ENCODE measurements around the gene KSR1. TPM values are rescaled to one million over a fixed set of nuclear protein-coding genes. Genes with fewer than 3 reads are reported as not detected.

The KSR1 gene
- total and polyA plus RNA-seq, 2 of the 4 experiments (the other 2 are of a cell fraction) = 12.5 to 21.9 TPM

DNA sequence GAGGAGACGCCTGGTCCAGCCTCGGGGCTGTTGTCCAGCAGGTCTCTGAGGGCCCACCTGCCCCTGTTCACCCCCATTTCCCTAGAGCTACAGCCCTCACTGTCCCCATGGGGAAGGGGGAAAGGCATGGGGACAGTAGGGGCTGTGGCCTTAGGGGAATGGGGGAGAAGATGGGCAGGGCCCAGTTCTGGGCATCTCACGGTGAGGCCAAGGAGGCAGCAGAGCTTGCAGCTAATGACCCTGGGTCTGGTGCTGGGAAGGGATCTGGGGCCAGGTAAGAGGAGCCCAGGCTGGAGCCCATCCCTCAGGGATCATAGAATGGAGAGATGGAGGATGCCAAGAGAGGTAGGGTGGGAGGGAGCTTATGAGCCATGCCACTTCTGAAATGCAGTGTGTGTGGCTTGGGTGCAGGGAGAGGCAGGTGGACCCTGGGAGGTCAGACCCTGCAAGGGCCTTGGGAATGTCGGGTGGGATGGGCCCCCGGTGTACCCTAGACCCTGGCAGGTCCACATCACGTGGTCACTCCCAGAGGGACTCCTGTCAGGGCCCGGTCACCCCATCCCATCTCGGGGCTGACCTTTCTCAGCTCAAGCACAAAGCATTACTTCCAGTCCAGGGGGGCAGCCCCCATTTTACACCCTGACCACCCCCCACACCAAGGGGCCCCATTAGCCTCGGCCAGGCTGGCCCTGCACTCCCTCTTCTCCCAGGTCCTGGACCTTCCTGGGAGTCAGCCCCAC is 35.9 kb upstream of the KSR1 start:
- ChIA-PET CTCF (no interaction called here), POLR2A (ENCODE audit: unreplicated experiment) (no interaction called here)
- H2BK120ac ChIP-seq (ENCODE audit: low read depth, low read length) = no peak overlapping the region
- TF ChIP-seq FOS (IDR thresholded peaks at IDR 0.05; ENCODE audit: low read depth, low read length) = no peak
- no peak for TF ChIP-seq BHLHE40 (IDR thresholded peaks at IDR 0.05; ENCODE audit: low read depth, low read length)
- TF ChIP-seq, protein P1, sequence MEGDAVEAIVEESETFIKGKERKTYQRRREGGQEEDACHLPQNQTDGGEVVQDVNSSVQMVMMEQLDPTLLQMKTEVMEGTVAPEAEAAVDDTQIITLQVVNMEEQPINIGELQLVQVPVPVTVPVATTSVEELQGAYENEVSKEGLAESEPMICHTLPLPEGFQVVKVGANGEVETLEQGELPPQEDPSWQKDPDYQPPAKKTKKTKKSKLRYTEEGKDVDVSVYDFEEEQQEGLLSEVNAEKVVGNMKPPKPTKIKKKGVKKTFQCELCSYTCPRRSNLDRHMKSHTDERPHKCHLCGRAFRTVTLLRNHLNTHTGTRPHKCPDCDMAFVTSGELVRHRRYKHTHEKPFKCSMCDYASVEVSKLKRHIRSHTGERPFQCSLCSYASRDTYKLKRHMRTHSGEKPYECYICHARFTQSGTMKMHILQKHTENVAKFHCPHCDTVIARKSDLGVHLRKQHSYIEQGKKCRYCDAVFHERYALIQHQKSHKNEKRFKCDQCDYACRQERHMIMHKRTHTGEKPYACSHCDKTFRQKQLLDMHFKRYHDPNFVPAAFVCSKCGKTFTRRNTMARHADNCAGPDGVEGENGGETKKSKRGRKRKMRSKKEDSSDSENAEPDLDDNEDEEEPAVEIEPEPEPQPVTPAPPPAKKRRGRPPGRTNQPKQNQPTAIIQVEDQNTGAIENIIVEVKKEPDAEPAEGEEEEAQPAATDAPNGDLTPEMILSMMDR (conservative IDR thresholded peaks at IDR 0.05; ENCODE audit: low read depth, low read length) = no peak
- no peak for TF ChIP-seq RAD21 (IDR thresholded peaks at IDR 0.05; ENCODE audit: low read length)
- no peak for TF ChIP-seq SMC3 (IDR thresholded peaks at IDR 0.05; ENCODE audit: low read depth, low read length)
- TF ChIP-seq CHD1 (IDR thresholded peaks at IDR 0.05; ENCODE audit: low read depth, low read length) = no peak
- no peak for TF ChIP-seq MAFK (IDR thresholded peaks at IDR 0.05; ENCODE audit: low read depth, low read length)
- TF ChIP-seq, protein P2, sequence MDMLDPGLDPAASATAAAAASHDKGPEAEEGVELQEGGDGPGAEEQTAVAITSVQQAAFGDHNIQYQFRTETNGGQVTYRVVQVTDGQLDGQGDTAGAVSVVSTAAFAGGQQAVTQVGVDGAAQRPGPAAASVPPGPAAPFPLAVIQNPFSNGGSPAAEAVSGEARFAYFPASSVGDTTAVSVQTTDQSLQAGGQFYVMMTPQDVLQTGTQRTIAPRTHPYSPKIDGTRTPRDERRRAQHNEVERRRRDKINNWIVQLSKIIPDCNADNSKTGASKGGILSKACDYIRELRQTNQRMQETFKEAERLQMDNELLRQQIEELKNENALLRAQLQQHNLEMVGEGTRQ (IDR thresholded peaks at IDR 0.05; ENCODE audit: low read depth, low read length) = no peak
- no peak for TF ChIP-seq MXI1 (IDR thresholded peaks at IDR 0.05; ENCODE audit: borderline replicate concordance, low read depth, low read length)
- TF ChIP-seq NFE2L2 (IDR thresholded peaks at IDR 0.05; ENCODE audit: low read depth, low read length) = no peak
- TF ChIP-seq CEBPB (IDR thresholded peaks at IDR 0.05; ENCODE audit: low read depth, low read length) = no peak
- TF ChIP-seq RFX5 (IDR thresholded peaks at IDR 0.05; ENCODE audit: low read depth, low read length) = no peak
- no peak for TF ChIP-seq POLR2A (IDR thresholded peaks at IDR 0.05; ENCODE audit: low read depth, low read length)
- TF ChIP-seq MAZ (IDR thresholded peaks at IDR 0.05; ENCODE audit: borderline replicate concordance, low read depth, low read length) = no peak
- TF ChIP-seq, protein P3, sequence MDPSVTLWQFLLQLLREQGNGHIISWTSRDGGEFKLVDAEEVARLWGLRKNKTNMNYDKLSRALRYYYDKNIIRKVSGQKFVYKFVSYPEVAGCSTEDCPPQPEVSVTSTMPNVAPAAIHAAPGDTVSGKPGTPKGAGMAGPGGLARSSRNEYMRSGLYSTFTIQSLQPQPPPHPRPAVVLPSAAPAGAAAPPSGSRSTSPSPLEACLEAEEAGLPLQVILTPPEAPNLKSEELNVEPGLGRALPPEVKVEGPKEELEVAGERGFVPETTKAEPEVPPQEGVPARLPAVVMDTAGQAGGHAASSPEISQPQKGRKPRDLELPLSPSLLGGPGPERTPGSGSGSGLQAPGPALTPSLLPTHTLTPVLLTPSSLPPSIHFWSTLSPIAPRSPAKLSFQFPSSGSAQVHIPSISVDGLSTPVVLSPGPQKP (IDR thresholded peaks at IDR 0.05; ENCODE audit: borderline replicate concordance, low read depth, low read length) = no peak
- no peak for TF ChIP-seq RCOR1 (IDR thresholded peaks at IDR 0.05; ENCODE audit: insufficient replicate concordance, low read length)
- no peak overlapping the region for H3K4me2 ChIP-seq (ENCODE audit: low read depth, low read length)
- no peak overlapping the region for H3K4me3 ChIP-seq (ENCODE audit: insufficient read depth, low read depth, low read length)
- H3K27ac ChIP-seq (ENCODE audit: insufficient read depth, low read length) = no peak overlapping the region
- intact Hi-C loops (cut with micrococcal nuclease) = no loop called here
- H4K8ac ChIP-seq (ENCODE audit: low read depth in 2 of 2, low read length in 2 of 2) = no peak overlapping the region
- H3K9me3 ChIP-seq (ENCODE audit: control insufficient read depth, insufficient read depth, low read length) = no peaks in the 10 kb centered on the region
- in situ Hi-C loops (cut with MboI; ENCODE audit: low sequenced_read_pairs) = no loop called here
- H2AK5ac ChIP-seq (ENCODE audit: low read depth, low read length) = no peak overlapping the region
- no peak overlapping the region for H4K91ac ChIP-seq (ENCODE audit: insufficient read depth, low read depth, low read length)
- peaks cover 5% of the 10 kb centered on the region for H3K27me3 ChIP-seq (ENCODE audit: control insufficient read depth, insufficient read depth, low read length)
- no peak overlapping the region for H2AK9ac ChIP-seq (replicated peaks; ENCODE audit: low read depth, low read length, poor library complexity)
- H2BK20ac ChIP-seq (ENCODE audit: low read depth, low read length) = no peak overlapping the region
- H3K14ac ChIP-seq (replicated peaks; ENCODE audit: low read depth, low read length) = no peak overlapping the region
- H3K23ac ChIP-seq (ENCODE audit: low read depth, low read length) = no peak overlapping the region
- no peak for ATAC-seq (ENCODE audit: low read depth)
- H4K5ac ChIP-seq (ENCODE audit: low read depth, low read length) = no peak overlapping the region
- DNase-seq = no peak
- H3K56ac ChIP-seq (ENCODE audit: extremely low read depth, insufficient read depth, low read length) = no peak overlapping the region
- peaks cover 1% of the 10 kb centered on the region; the same call in 1 of the 2 replicates for H3K4me1 ChIP-seq (ENCODE audit: control insufficient read depth, insufficient read depth, low read length)
- no peak overlapping the region for H2BK15ac ChIP-seq (ENCODE audit: low read depth, low read length)
- 74% methylated on average over 4 of the region's 9 CpGs; no CpG with 5 or more reads in 1 of the 2 experiments for WGBS, 2 experiments (ENCODE audit: extremely low coverage in 2 of 2, insufficient read length in 1 of 2)
- no peaks in the 10 kb centered on the region for H3K36me3 ChIP-seq (ENCODE audit: control insufficient read depth, insufficient read depth, low read length)
- H3K9me1 ChIP-seq (ENCODE audit: insufficient read depth, low read length) = no peaks in the 10 kb centered on the region
- dilution Hi-C loops (cut with HindIII; ENCODE audit: low sequenced_read_pairs, unreplicated experiment) = no loop called here
- no peak overlapping the region for H3K9ac ChIP-seq (ENCODE audit: low read depth, low read length)
- H4K20me1 ChIP-seq (ENCODE audit: insufficient read depth, low read length) = no peaks in the 10 kb centered on the region; the same call in 1 of the 2 replicates
- H3K4ac ChIP-seq (ENCODE audit: low read depth, low read length) = no peak overlapping the region
- no TSS peak for BruUV-seq (replicated peaks)
- no peaks in the 10 kb centered on the region for H3K79me1 ChIP-seq (ENCODE audit: low read depth in 1 of 2, low read length in 2 of 2)
- H2BK5ac ChIP-seq (ENCODE audit: low read depth, low read length, poor library complexity, severe bottlenecking) = no peak overlapping the region
- H3K18ac ChIP-seq (ENCODE audit: low read depth, low read length) = no peak overlapping the region
- no peak overlapping the region for H2AFZ ChIP-seq (replicated peaks; ENCODE audit: low read length, poor library complexity)
